Sigmoid colon (tissue), 7 donors: ENCODE results near the gene PLOD2. TPM values are rescaled to one million over a fixed set of nuclear protein-coding genes. Genes with fewer than 3 reads are reported as not detected.

Source experiments
- DNase-seq: peaks from one replicate; pipeline ENCODE4 v3.0.0-alpha.2; 2019
- H3K27ac ChIP-seq, 4 donors: fragments of 200-600 bp; sonication (generic); one replicate each; pipeline ENCODE4 v1.5.1; 2016 to 2019; ENCODE audit warnings: mild to moderate bottlenecking in 1 of 4
- H3K27me3 ChIP-seq, 3 donors: fragments of 200-600 bp; sonication (generic); one replicate each; pipeline ENCODE4 v1.5.1; 2019; ENCODE audit warnings: mild to moderate bottlenecking in 1 of 3
- H3K36me3 ChIP-seq, 4 donors: fragments of 200-600 bp; sonication (generic); one replicate each; pipeline ENCODE4 v1.5.1; 2016 to 2019
- H3K4me1 ChIP-seq, 4 donors: fragments of 200-600 bp; sonication (generic); one replicate each; pipeline ENCODE4 v1.5.1; 2017 to 2019
- H3K4me3 ChIP-seq, 4 donors: fragments of 200-600 bp; sonication (generic); one replicate each; pipeline ENCODE4 v1.5.1; 2017 to 2019; ENCODE audit warnings: mild to moderate bottlenecking in 2 of 4, moderate library complexity in 1 of 4
- H3K9me3 ChIP-seq, 4 donors: fragments of 200-600 bp in 3 of 4; sonication (generic) in 3 of 4; one replicate each; pipeline versions ENCODE4 v1.5.1 to v1.6.1; 2013 to 2019
- CTCF ChIP-seq, 4 experiments: fragments of 450-650 bp in 3 of 4; fragments of 200-600 bp in 1 of 4; IDR thresholded peaks; one replicate each; pipeline ENCODE4 v1.5.1; 2016 to 2019; ENCODE audit warnings: antibody characterized with exemption in 4 of 4, mild to moderate bottlenecking in 3 of 4, moderate library complexity in 2 of 4
- EP300 ChIP-seq, 4 donors: sonication (generic); formaldehyde crosslinking; IDR thresholded peaks; one replicate each; pipeline ENCODE4 v1.6.1; 2017; ENCODE audit warnings: antibody characterized with exemption in 4 of 4
- POLR2A ChIP-seq, 2 donors: fragments of 450-650 bp; IDR thresholded peaks; one replicate each; pipeline ENCODE4 v1.6.1; 2016; ENCODE audit warnings: antibody characterized with exemption in 2 of 2, mild to moderate bottlenecking in 2 of 2, moderate library complexity in 2 of 2
- POLR2AphosphoS5 ChIP-seq, 4 donors: sonication (generic); formaldehyde crosslinking; IDR thresholded peaks; one replicate each; pipeline ENCODE4 v1.6.1; 2017; ENCODE audit warnings: antibody characterized with exemption in 4 of 4
- WGBS, 2 donors: extraction: QIAGEN DNeasy Blood & Tissue Kit; methylation state at CpG; one replicate each; pipeline ENCODE4 v1.1.7; 2013; 5-methylcytosine and 5-hydroxymethylcytosine counted together
- intact Hi-C: fragments of 100-400 bp; cut with DNase I; formaldehyde crosslinking; loops from one replicate; pipeline ENCODE4 v1.15.1; 2023
- polyA plus RNA-seq, 3 donors: library from polyadenylated mRNA; stranded (reverse); fragments of 200-250 nt; gene quantifications; one replicate each; pipeline ENCODE4 v1.2.3, GENCODE V29; 2013
- total RNA-seq, 4 donors: library from RNA; depleted of rRNA; stranded (reverse); fragments of >200 nt; gene quantifications; one replicate each; pipeline ENCODE4 v1.1.0, GENCODE V29; 2016
- donor health status: healthy with polysubstance abuse.
- donor health status: Bipolar disorder and iron deficiency.
- donor health status: healthy.

Gene PLOD2
- total and polyA plus RNA-seq, 7 donors = 13.6 to 79.9 (median 63.3) TPM

GRCh38 chr3:146145642-146146041, 15.3 kb downstream of the PLOD2 start:
- H3K27me3 ChIP-seq = no peaks in the 10 kb centered on the region
- intact Hi-C loops = no loop called here
- WGBS, 2 donors = 19 to 73% methylated on average over 1 of the region's 1 CpG

GRCh38 chr3:146142757-146143156, 18.2 kb downstream of the PLOD2 start:
- H3K27me3 ChIP-seq = no peaks in the 10 kb centered on the region
- peaks cover 0 to 99% (median 82%) of the 10 kb centered on the region in 4 donors for H3K4me1 ChIP-seq
- peak overlapping the region; percentile 59 to 78 (median 73) for H3K27ac ChIP-seq
- intact Hi-C loops = no loop called here
- no peak for TF ChIP-seq CTCF (IDR thresholded peaks at IDR 0.05)
- TF ChIP-seq POLR2A (IDR thresholded peaks at IDR 0.05) = no peak
- peak; percentile 73 to 94 (median 90) for TF ChIP-seq POLR2AphosphoS5 (IDR thresholded peaks at IDR 0.05)
- TF ChIP-seq EP300 (IDR thresholded peaks at IDR 0.05) = peak in 3 of 4 donors; percentile 51 to 83 (median 76)
- H3K4me3 ChIP-seq = peak overlapping the region in 1 of 4 donors; percentile 0
- H3K36me3 ChIP-seq = no peaks in the 10 kb centered on the region
- no peak for DNase-seq
- WGBS, 2 donors = 70 to 74% methylated on average over 3 of the region's 3 CpGs
- H3K9me3 ChIP-seq = no peaks in the 10 kb centered on the region

More at GRCh38 chr3:146145642-146146041, 15.3 kb downstream of the PLOD2 start:
- TF ChIP-seq POLR2A (IDR thresholded peaks at IDR 0.05) (no peak), POLR2AphosphoS5 (IDR thresholded peaks at IDR 0.05) (no peak), EP300 (IDR thresholded peaks at IDR 0.05) (no peak), CTCF (IDR thresholded peaks at IDR 0.05) (no peak)
- no peak for DNase-seq
- Histone ChIP-seq H3K36me3 (no peaks in the 10 kb centered on the region), H3K4me1 (peaks cover 0 to 99% (median 74%) of the 10 kb centered on the region in 4 donors), H3K4me3 (no peak overlapping the region), H3K27ac (peak overlapping the region in 3 of 4 donors; percentile 20 to 93 (median 78)), H3K9me3 (no peaks in the 10 kb centered on the region)

GRCh38 chr3:146139586-146140110, 21.3 kb downstream of the PLOD2 start:
- Histone ChIP-seq H3K4me1 (peaks cover 0 to 85% (median 70%) of the 10 kb centered on the region in 4 donors), H3K36me3 (no peaks in the 10 kb centered on the region), H3K4me3 (no peak overlapping the region), H3K9me3 (no peaks in the 10 kb centered on the region), H3K27me3 (no peaks in the 10 kb centered on the region), H3K27ac (peak overlapping the region; percentile 30 to 78 (median 73))
- TF ChIP-seq EP300 (IDR thresholded peaks at IDR 0.05) (no peak), POLR2A (IDR thresholded peaks at IDR 0.05) (no peak), POLR2AphosphoS5 (IDR thresholded peaks at IDR 0.05) (no peak), CTCF (IDR thresholded peaks at IDR 0.05) (no peak)
- DNase-seq = no peak
- 73 to 87% methylated on average over 3 of the region's 3 CpGs for WGBS, 2 donors
- intact Hi-C loops = loop anchor here (2.0 kb wide), 1 partner anchor 21 kb away; the partner anchor contains the start of gene PLOD2

GRCh38 chr3:146138902-146139301, 22.1 kb downstream of the PLOD2 start:
- no peaks in the 10 kb centered on the region for H3K27me3 ChIP-seq
- TF ChIP-seq EP300 (IDR thresholded peaks at IDR 0.05) = peak in 2 of 4 donors; percentile 58 to 76
- no peak for TF ChIP-seq POLR2A (IDR thresholded peaks at IDR 0.05)
- peak; percentile 82 to 95 (median 90) for TF ChIP-seq POLR2AphosphoS5 (IDR thresholded peaks at IDR 0.05)
- no peak for TF ChIP-seq CTCF (IDR thresholded peaks at IDR 0.05)
- intact Hi-C loops = loop anchor here (2.0 kb wide), 1 partner anchor 22 kb away; the partner anchor contains the start of gene PLOD2
- WGBS, 2 donors = 76 to 85% methylated on average over 2 of the region's 2 CpGs
- H3K9me3 ChIP-seq = no peaks in the 10 kb centered on the region
- H3K36me3 ChIP-seq = no peaks in the 10 kb centered on the region
- no peak for DNase-seq
- no peak overlapping the region for H3K4me3 ChIP-seq
- peak overlapping the region; percentile 30 to 78 (median 73) for H3K27ac ChIP-seq
- peaks cover 0 to 85% (median 73%) of the 10 kb centered on the region in 4 donors for H3K4me1 ChIP-seq
